GM19328 (cell line): Measurements from ENCODE around the gene POLR2J.
"Not testable (repeated sequence)": the region's sequence is repeated elsewhere in the genome, so short reads cannot be mapped to it uniquely, and the experiment has no call there.

Experiments
- ATAC-seq: cut with Tn5 transposase; IDR thresholded peaks from one replicate; pipeline ENCODE4 v1.9.1; 2021; ENCODE audit warnings: mild to moderate bottlenecking, moderate library complexity; ENCODE audit not compliant: unreplicated experiment

Gene POLR2J

GRCh38 chr7:102467581-102468477, 10.9 kb downstream of the POLR2J start:
- ATAC-seq = no peak

DNA sequence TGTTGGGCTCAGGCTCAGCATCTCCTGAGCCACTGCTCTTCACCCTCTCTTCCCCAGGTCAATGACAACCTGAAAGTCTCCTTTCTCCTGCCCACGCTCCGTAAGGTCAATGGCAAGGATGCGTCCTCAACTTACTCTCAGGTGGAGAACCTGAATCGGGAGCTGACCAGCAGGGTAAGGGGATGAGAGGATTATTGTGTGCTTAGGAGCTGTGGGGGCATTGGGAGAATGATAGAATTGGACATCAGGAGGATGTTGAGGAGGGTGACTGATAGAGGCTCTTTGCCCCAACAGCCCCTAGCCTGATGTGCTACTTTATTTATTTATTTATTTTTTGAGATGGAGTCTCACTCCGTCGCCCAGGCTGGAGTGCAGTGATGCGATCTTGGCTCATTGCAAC, 12.6 kb downstream of the POLR2J start:
- ATAC-seq = no peak

GRCh38 chr7:102464577-102465280, 14.0 kb downstream of the POLR2J start, which contains the start of the genes ALKBH4 and LRWD1:
ALKBH4 (minus strand) TSS chr7:102464863; CDS start chr7:102464836, 27 bp downstream.
LRWD1 (plus strand) TSS chr7:102464984; CDS start chr7:102465081, 97 bp downstream.
- peak; percentile 85 for ATAC-seq

GRCh38 chr7:102463841-102464576, 14.7 kb downstream of the POLR2J start:
- ATAC-seq = no peak

DNA sequence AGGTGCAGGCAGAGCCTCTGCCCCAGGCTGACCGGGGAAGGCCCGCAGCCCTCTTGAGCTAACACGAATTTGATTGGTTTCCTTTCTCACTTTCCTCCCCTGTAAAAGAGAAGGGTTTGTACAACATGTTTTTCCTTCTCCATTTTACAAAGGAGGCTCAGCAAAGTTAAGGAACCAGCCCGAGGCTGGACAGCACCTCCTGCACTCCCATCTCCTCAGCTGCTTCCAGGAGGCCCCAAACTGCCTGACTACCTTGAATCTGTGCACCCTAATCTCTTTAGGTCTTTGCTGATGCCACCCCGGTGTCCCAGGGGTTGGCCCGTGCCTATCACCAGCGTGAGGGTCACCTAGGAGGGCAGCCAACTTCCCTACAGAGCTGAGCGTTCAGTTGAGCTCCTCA, 18.3 kb downstream of the POLR2J start:
- no peak for ATAC-seq

- ATAC-seq = no peak
These were observed 19.4 kb downstream of the POLR2J start for GRCh38 chr7:102459221-102459844.

GRCh38 chr7:102457352-102457924, 21.3 kb downstream of the POLR2J start:
- ATAC-seq = no peak

GRCh38 chr7:102456327-102456726, 22.4 kb downstream of the POLR2J start:
- ATAC-seq = no peak

GRCh38 chr7:102455596-102455995, 23.1 kb downstream of the POLR2J start:
- no peak for ATAC-seq

GRCh38 chr7:102454932-102455331, 23.8 kb downstream of the POLR2J start:
- ATAC-seq = not testable (repeated sequence)

- no peak for ATAC-seq
These were observed 24.3 kb downstream of the POLR2J start for GRCh38 chr7:102454468-102454867.

DNA sequence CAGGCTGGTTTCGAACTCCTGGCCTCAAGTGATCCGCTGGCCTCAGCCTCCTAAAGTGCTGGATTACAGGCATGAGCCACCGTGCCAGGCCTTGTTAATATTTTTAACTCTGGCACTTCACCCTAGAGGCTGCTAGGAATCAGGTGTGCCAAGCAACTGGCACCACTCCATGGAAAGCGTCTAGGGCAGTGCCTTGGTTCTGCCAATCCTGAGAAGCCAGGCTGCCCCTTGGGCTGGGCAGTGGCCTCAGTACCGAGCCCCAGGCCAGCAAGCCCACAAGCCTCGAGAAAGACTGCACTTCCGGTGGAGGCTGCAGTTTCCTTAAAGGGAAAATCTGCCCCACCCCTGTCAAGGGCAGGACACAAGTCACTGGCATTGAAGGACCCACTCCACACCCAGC, 25.4 kb downstream of the POLR2J start:
- ATAC-seq = no peak

DNA sequence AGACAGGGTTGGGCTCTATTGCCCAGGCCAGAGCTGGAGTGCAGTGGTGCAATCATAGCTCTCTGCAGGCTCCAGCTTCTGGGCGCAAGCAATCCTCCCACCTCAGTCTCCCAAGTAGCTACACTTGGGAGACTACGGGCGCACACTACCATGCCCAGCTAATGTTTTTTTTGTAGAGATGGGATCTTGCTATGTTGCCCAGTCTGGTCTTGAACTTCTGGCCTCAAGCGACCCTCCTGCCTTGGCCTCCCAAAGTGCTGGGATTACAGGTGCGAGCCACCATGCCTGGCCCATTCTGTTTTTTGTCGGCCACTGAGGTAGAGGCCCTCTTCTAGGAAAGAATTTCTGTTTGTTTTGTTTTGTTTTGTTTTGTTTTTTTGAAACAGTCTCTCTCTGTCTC, 26.3 kb downstream of the POLR2J start:
- ATAC-seq = no peak

DNA sequence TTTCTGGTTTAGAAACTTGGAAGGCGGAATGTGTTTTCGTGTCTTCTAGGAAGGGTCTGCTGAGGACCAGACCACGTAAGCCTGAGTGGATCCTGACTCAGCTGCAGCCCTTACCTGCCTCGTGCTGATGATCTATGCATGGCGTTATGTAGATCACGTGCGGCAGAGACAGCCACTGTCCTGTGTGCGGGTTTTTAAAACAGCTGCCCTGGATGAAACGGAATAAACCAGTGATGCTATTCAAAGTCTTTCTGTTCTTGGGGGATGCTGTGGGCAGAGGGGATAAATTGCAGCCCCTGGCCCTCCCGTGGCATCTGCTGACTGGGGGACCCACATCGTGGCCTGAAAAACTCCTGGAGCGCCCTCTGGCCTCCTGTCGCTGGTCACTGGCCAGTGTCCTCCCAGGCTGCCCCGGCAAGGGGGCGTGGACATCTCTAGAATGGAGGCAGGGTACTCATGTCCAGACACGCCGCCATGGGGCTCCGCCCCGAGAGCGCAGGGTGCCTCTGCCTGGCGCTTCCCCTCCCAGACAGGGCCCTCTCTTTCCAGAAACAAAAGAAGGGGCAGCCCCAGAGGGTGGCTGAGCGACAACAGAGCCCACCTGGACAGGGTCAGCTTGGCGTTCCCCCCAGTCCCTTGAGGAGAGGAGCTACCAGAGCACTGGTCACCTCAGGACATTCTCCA, 27.2 kb downstream of the POLR2J start:
- ATAC-seq = no peak

GRCh38 chr7:102450242-102450641, 28.5 kb downstream of the POLR2J start:
- no peak for ATAC-seq

- no peak for ATAC-seq
These were observed 29.6 kb downstream of the POLR2J start for GRCh38 chr7:102449136-102449535.

- ATAC-seq = no peak
These were observed 31.4 kb downstream of the POLR2J start for GRCh38 chr7:102447311-102447710.

- no peak for ATAC-seq
These were observed 32.1 kb downstream of the POLR2J start for GRCh38 chr7:102446387-102447156.

DNA sequence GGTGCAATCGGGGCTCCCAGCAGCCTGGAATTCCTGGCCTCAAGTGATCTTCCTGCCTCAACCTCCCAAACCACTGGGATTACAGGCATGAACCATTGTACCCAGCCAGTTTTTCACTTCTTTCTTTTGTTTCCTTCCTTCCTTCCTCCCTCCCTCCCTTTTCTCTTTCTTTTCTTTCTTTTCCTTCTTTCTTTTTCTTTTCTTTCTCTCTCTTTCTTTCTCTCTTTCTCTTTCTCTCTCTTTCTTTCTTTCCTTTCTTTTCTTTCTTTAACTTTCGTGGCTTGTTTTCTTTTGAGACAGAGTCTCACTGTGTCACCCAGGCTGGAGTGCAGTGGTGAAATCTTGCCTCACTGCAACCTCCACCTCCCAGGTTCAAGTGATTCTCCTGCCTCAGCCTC, 33.0 kb downstream of the POLR2J start:
- no peak for ATAC-seq
